ENCODE data around the gene TSEN54.

GRCh38 chr17:75523647-75524046 lies 7.3 kb downstream of the TSEN54 start:
- no peak for TF ChIP-seq CTCF (conservative IDR thresholded peaks at IDR 0.05)
- no peak for TF ChIP-seq EZH2 (IDR thresholded peaks at IDR 0.05; ENCODE audit: low read depth)

All from PC-9 (cell line).